DMS 273 treated with DMSO at 0.1 percent for 48 hours (cell line): ENCODE results near the gene TCP10L.
"Not testable (repeated sequence)": the region's sequence is repeated elsewhere in the genome, so short reads cannot be mapped to it uniquely, and the experiment has no call there.

Source experiments
- DNase-seq: peaks from one replicate; lab custom pipeline; 2025; lab: John Stamatoyannopoulos, UW

The TCP10L gene

GRCh38 chr21:32554832-32555638 lies 30.3 kb downstream of the TCP10L start:
- no peak for DNase-seq

GRCh38 chr21:32549886-32550285 lies 35.4 kb downstream of the TCP10L start:
- DNase-seq: no peak

- DNase-seq: no peak
Observed at GRCh38 chr21:32549440-32549839, 35.9 kb downstream of the TCP10L start.

- DNase-seq: no peak
Observed at GRCh38 chr21:32548978-32549377, 36.3 kb downstream of the TCP10L start.

GRCh38 chr21:32547018-32547417 lies 38.3 kb downstream of the TCP10L start:
- DNase-seq: no peak

- no peak for DNase-seq
Observed at GRCh38 chr21:32545948-32546441, 39.3 kb downstream of the TCP10L start.

- DNase-seq: no peak
Observed at GRCh38 chr21:32544697-32545096, 40.6 kb downstream of the TCP10L start.

GRCh38 chr21:32543975-32544374 lies 41.3 kb downstream of the TCP10L start:
- no peak for DNase-seq

GRCh38 chr21:32543056-32543455 lies 42.3 kb downstream of the TCP10L start:
- not testable (repeated sequence) for DNase-seq

- no peak for DNase-seq
Observed at GRCh38 chr21:32539378-32539777, 45.9 kb downstream of the TCP10L start.

- DNase-seq: no peak
Observed at GRCh38 chr21:32538147-32538792, 47.1 kb downstream of the TCP10L start.

- DNase-seq: no peak
Observed at GRCh38 chr21:32537569-32537881, 47.8 kb downstream of the TCP10L start.

GRCh38 chr21:32535612-32536011 lies 49.7 kb downstream of the TCP10L start:
- DNase-seq: no peak

- no peak for DNase-seq
Observed at GRCh38 chr21:32534113-32534512, 51.2 kb downstream of the TCP10L start.

GRCh38 chr21:32533611-32534010 lies 51.7 kb downstream of the TCP10L start:
- no peak for DNase-seq

- DNase-seq: no peak
Observed at GRCh38 chr21:32533053-32533452, 52.3 kb downstream of the TCP10L start.

GRCh38 chr21:32532636-32533035 lies 52.7 kb downstream of the TCP10L start:
- no peak for DNase-seq

GRCh38 chr21:32531561-32531960 lies 53.8 kb downstream of the TCP10L start:
- DNase-seq: not testable (repeated sequence)

GRCh38 chr21:32530809-32531208 lies 54.5 kb downstream of the TCP10L start:
- not testable (repeated sequence) for DNase-seq

- no peak for DNase-seq
Observed at GRCh38 chr21:32529679-32530078, 55.6 kb downstream of the TCP10L start.

- DNase-seq: no peak
Observed at GRCh38 chr21:32525282-32525681, 60.0 kb downstream of the TCP10L start.

- no peak for DNase-seq
Observed at GRCh38 chr21:32523988-32524719, 61.2 kb downstream of the TCP10L start.
